PC-3 (cell line): ENCODE results near the gene CABCOCO1. TPM values are rescaled to one million over a fixed set of nuclear protein-coding genes. Genes with fewer than 3 reads are reported as not detected.

Experiments used
- ATAC-seq: fragments of 200-7000 bp; cut with Tn5 transposase; 2 replicates; pipeline ENCODE4 v1.9.1; 2020; ENCODE audit warnings: mild to moderate bottlenecking, moderate library complexity
- BruUV-seq: library from RNA; stranded (reverse); fragments of 400-500 nt; replicated peaks from 2 replicates; lab custom pipeline; 2021; lab: Mats Ljungman, UMichigan
- CTCF ChIA-PET: fragments of 300-600 bp; sonication (Branson Sonifier 250); formaldehyde crosslinking; loops from one replicate; lab custom pipeline; 2022; ENCODE audit warnings: antibody characterized with exemption; lab: Charles Lee
- POLR2A ChIA-PET: fragments of 300-600 bp; sonication (Branson Sonifier 250); formaldehyde crosslinking; loops from one replicate; lab custom pipeline; 2022; ENCODE audit warnings: antibody characterized with exemption; ENCODE audit not compliant: unreplicated experiment; lab: Charles Lee
- DNase-seq: peaks from one replicate; pipeline ENCODE4 v3.0.0-alpha.2; 2015
- H2AFZ ChIP-seq: fragments of 300-600 bp; sonication (generic); 2 replicates; pipeline ENCODE4 v1.6.0; 2016; ENCODE audit warnings: antibody characterized with exemption, low read length
- H3F3A ChIP-seq: fragments of 300-600 bp; sonication (generic); one replicate; pipeline ENCODE4 v1.6.0; 2017; ENCODE audit warnings: antibody characterized with exemption, low read length, control low read depth, mild to moderate bottlenecking; ENCODE audit not compliant: unreplicated experiment
- H3K27ac ChIP-seq: fragments of 300-600 bp; sonication (generic); 2 replicates; pipeline ENCODE4 v1.5.1; 2016; ENCODE audit warnings: mild to moderate bottlenecking, low read length
- H3K27me3 ChIP-seq: fragments of 300-600 bp; sonication (generic); 2 replicates; pipeline ENCODE4 v1.6.1; 2016; ENCODE audit warnings: low read length, mixed read lengths
- H3K36me3 ChIP-seq: fragments of 300-600 bp; sonication (generic); 2 replicates; pipeline ENCODE4 v1.6.1; 2016; ENCODE audit warnings: low read depth, mixed run types, low read length, mixed read lengths
- H3K4me1 ChIP-seq: fragments of 300-600 bp; sonication (generic); 2 replicates; pipeline ENCODE4 v1.5.1; 2016; ENCODE audit warnings: low read length; ENCODE audit not compliant: insufficient read depth
- H3K4me2 ChIP-seq: fragments of 300-600 bp; sonication (generic); 2 replicates; pipeline ENCODE4 v1.6.0; 2016; ENCODE audit warnings: low read length
- H3K4me3 ChIP-seq: fragments of 300-600 bp; sonication (generic); 2 replicates; pipeline ENCODE4 v1.5.1; 2016; ENCODE audit warnings: mild to moderate bottlenecking, low read length, mixed read lengths
- H3K79me2 ChIP-seq: fragments of 300-600 bp; sonication (generic); 2 replicates; pipeline ENCODE4 v1.6.1; 2017; ENCODE audit warnings: low read length, mixed read lengths
- H3K9ac ChIP-seq: fragments of 300-600 bp; sonication (generic); 2 replicates; pipeline ENCODE4 v1.6.0; 2016; ENCODE audit warnings: mild to moderate bottlenecking, low read length
- H3K9me2 ChIP-seq: fragments of 300-600 bp; sonication (generic); replicated peaks from 2 replicates; pipeline ENCODE4 v1.6.1; 2016; ENCODE audit warnings: mixed run types, low read length, mixed read lengths
- H3K9me3 ChIP-seq: fragments of 300-600 bp; sonication (generic); 2 replicates; pipeline ENCODE4 v1.6.1; 2016; ENCODE audit warnings: low read length, mixed read lengths
- H4K20me1 ChIP-seq: fragments of 300-600 bp; sonication (generic); 2 replicates; pipeline ENCODE4 v1.6.1; 2016; ENCODE audit warnings: low read length, mixed read lengths
- CTCF ChIP-seq: fragments of 300-600 bp; sonication (generic); conservative IDR thresholded peaks from 2 replicates; pipeline ENCODE4 v1.5.1; 2017; ENCODE audit warnings: antibody characterized with exemption, low read depth, mild to moderate bottlenecking, low read length
- EZH2 ChIP-seq: fragments of 300-600 bp; sonication (generic); IDR thresholded peaks from one replicate; pipeline ENCODE4 v1.6.1; 2017; ENCODE audit warnings: antibody characterized with exemption, mild to moderate bottlenecking, low read length; ENCODE audit not compliant: unreplicated experiment
- EZH2phosphoT487 ChIP-seq: fragments of 300-600 bp; sonication (generic); IDR thresholded peaks from 2 replicates; pipeline ENCODE4 v1.6.1; 2018; ENCODE audit warnings: mild to moderate bottlenecking, antibody characterized with exemption, low read length, borderline replicate concordance
- intact Hi-C: fragments of 100-400 bp; cut with micrococcal nuclease; formaldehyde crosslinking; loops from 2 replicates; pipeline ENCODE4 v1.9.0; 2023
- total RNA-seq: library from RNA; depleted of rRNA; stranded (reverse); fragments of >200 nt; gene quantifications from 2 replicates; pipeline ENCODE4 v1.2.3, GENCODE V29; 2014

The CABCOCO1 gene
- total RNA-seq, 1 experiment from 2014 or later, result not detected

- no peak overlapping the region for H3K9ac ChIP-seq
- TF ChIP-seq EZH2phosphoT487 (no peak), EZH2 (no peak), CTCF (no peak)
- H3K4me1 ChIP-seq, result peaks cover 4% of the 10 kb centered on the region; the same call in 1 of the 2 replicates
- no peak overlapping the region for H3K4me2 ChIP-seq
- ChIA-PET CTCF (no interaction called here), POLR2A (interaction anchor here (0.6 kb wide), 1 partner anchor 215 kb away, joined by 3 read pairs; no protein-coding TSS in a partner anchor)
- H3K4me3 ChIP-seq, result no peak overlapping the region
- H3K79me2 ChIP-seq, result no peaks in the 10 kb centered on the region
- H3F3A ChIP-seq, result no peaks in the 10 kb centered on the region
- no peak for ATAC-seq
- H3K9me2 ChIP-seq, result 0 out of 2 replicates have a peak, but pooled peaks cover 5% of the 10 kb centered on the region
- H3K27me3 ChIP-seq, result no peaks in the 10 kb centered on the region
- no peak for DNase-seq
- H3K9me3 ChIP-seq, result no peaks in the 10 kb centered on the region
- BruUV-seq, result no TSS peak
- no peaks in the 10 kb centered on the region for H3K36me3 ChIP-seq
- H4K20me1 ChIP-seq, result no peaks in the 10 kb centered on the region
- H3K27ac ChIP-seq, result no peak overlapping the region
- H2AFZ ChIP-seq, result no peak overlapping the region
- intact Hi-C loops, result no loop called here
Measured at GRCh38 chr10:61812920-61813319, 150.2 kb downstream of the CABCOCO1 start.

DNA sequence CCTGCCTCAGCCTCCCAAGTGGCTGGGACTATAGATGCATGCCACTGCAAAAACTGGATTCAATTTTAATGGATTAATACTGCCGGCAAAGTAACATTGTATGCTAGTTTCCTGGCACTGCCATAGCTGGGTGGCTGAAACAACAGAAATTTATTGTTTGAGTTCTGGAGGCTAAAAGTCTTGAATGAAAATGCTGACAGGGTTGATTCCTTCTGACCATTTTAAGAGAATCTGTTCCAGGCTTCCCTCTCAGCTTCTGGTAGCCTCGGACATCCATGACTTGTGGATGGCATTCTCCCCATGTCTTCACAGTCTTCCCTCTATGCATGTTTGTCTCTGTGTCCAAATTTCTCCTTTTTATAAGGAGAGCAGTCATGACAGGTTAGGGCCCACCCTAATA is 151.4 kb downstream of the CABCOCO1 start:
- Histone ChIP-seq H2AFZ (no peak overlapping the region), H3K36me3 (no peaks in the 10 kb centered on the region), H3K9me3 (no peaks in the 10 kb centered on the region), H3K27me3 (no peaks in the 10 kb centered on the region), H3K4me1 (peaks cover 4% of the 10 kb centered on the region; the same call in 1 of the 2 replicates), H3F3A (no peaks in the 10 kb centered on the region), H4K20me1 (no peaks in the 10 kb centered on the region), H3K4me2 (no peak overlapping the region), H3K9me2 (0 out of 2 replicates have a peak, but pooled peaks cover 5% of the 10 kb centered on the region), H3K9ac (no peak overlapping the region), H3K27ac (no peak overlapping the region), H3K4me3 (no peak overlapping the region), H3K79me2 (no peaks in the 10 kb centered on the region)
- POLR2A ChIA-PET, result no interaction called here
- no peak for TF ChIP-seq EZH2phosphoT487
- TF ChIP-seq EZH2, result no peak
- TF ChIP-seq CTCF, result no peak
- DNase-seq (no peak), ATAC-seq (no peak)
- intact Hi-C loops, result no loop called here
- CTCF ChIA-PET, result no interaction called here
- BruUV-seq, result no TSS peak

- Histone ChIP-seq H3K9me2 (no peaks in the 10 kb centered on the region), H3K27me3 (no peaks in the 10 kb centered on the region), H4K20me1 (no peaks in the 10 kb centered on the region), H3F3A (no peaks in the 10 kb centered on the region), H3K4me2 (no peak overlapping the region), H3K4me3 (no peak overlapping the region), H3K36me3 (no peaks in the 10 kb centered on the region), H3K79me2 (no peaks in the 10 kb centered on the region), H2AFZ (no peak overlapping the region), H3K9ac (no peak overlapping the region), H3K9me3 (no peaks in the 10 kb centered on the region), H3K27ac (no peak overlapping the region), H3K4me1 (peaks cover 4% of the 10 kb centered on the region; the same call in 1 of the 2 replicates)
- DNase-seq, result no peak
- ChIA-PET POLR2A (no interaction called here), CTCF (no interaction called here)
- no peak for ATAC-seq
- no TSS peak for BruUV-seq
- intact Hi-C loops, result no loop called here
- TF ChIP-seq EZH2, result no peak
- no peak for TF ChIP-seq CTCF
- TF ChIP-seq EZH2phosphoT487, result no peak
Measured at GRCh38 chr10:61815496-61815895, 152.8 kb downstream of the CABCOCO1 start.
